ENCODE results near the gene DIDO1. TPM values are rescaled to one million over a fixed set of nuclear protein-coding genes. Genes with fewer than 3 reads are reported as not detected.

DIDO1 gene
- 35.0 TPM for total RNA-seq

GRCh38 chr20:62926229-62927127 lies at the start of gene DIDO1:
Gene DIDO1 (minus strand): TSS chr20:62926505.
- Histone ChIP-seq H3K27me3 (ENCODE audit: control insufficient read depth in 3 of 3, insufficient read depth in 3 of 3, low read length in 3 of 3) (no peaks in the 10 kb centered on the region), H3K4me3 (ENCODE audit: low read length in 3 of 3) (peak within 1 kb of the TSS; percentile 79 to 97 (median 97)), H3K9me3 (ENCODE audit: control insufficient read depth in 3 of 3, low read length in 3 of 3) (no peaks in the 10 kb centered on the region), H3K27ac (ENCODE audit: low read depth, low read length) (peak within 1 kb of the TSS; percentile 88), H3K36me3 (ENCODE audit: control insufficient read depth in 3 of 3, insufficient read depth in 3 of 3, low read length in 3 of 3) (no peaks in the 10 kb centered on the region), H3K4me1 (ENCODE audit: control insufficient read depth in 3 of 3, insufficient read depth in 3 of 3, low read length in 3 of 3) (peaks cover 50 to 61% (median 52%) of the 10 kb centered on the region in 3 donors), H3K9ac (ENCODE audit: low read depth in 1 of 3, low read length in 3 of 3) (peak within 1 kb of the TSS; percentile 95 to 97 (median 97))

- H3K27me3 ChIP-seq (ENCODE audit: control insufficient read depth in 3 of 3, insufficient read depth in 3 of 3, low read length in 3 of 3), result peaks cover 91 to 97% (median 92%) of the 10 kb centered on the region in 3 donors
- peaks cover 3 to 10% (median 5%) of the 10 kb centered on the region in 3 donors for H3K4me1 ChIP-seq (ENCODE audit: control insufficient read depth in 3 of 3, insufficient read depth in 3 of 3, low read length in 3 of 3)
- H3K9ac ChIP-seq (ENCODE audit: low read depth in 1 of 3, low read length in 3 of 3), result no peak overlapping the region
- no peaks in the 10 kb centered on the region for H3K9me3 ChIP-seq (ENCODE audit: control insufficient read depth in 3 of 3, low read length in 3 of 3)
- no peaks in the 10 kb centered on the region for H3K36me3 ChIP-seq (ENCODE audit: control insufficient read depth in 3 of 3, insufficient read depth in 3 of 3, low read length in 3 of 3)
- no peak overlapping the region for H3K4me3 ChIP-seq (ENCODE audit: low read length in 3 of 3)
- H3K27ac ChIP-seq (ENCODE audit: low read depth, low read length), result no peak overlapping the region
These were observed 49.0 kb upstream of the DIDO1 start for GRCh38 chr20:62975251-62975760.

- H3K36me3 ChIP-seq (ENCODE audit: control insufficient read depth in 3 of 3, insufficient read depth in 3 of 3, low read length in 3 of 3), result no peaks in the 10 kb centered on the region
- H3K27me3 ChIP-seq (ENCODE audit: control insufficient read depth in 3 of 3, insufficient read depth in 3 of 3, low read length in 3 of 3), result peaks cover 78 to 90% (median 83%) of the 10 kb centered on the region in 3 donors
- no peak overlapping the region for H3K9ac ChIP-seq (ENCODE audit: low read depth in 1 of 3, low read length in 3 of 3)
These were observed 46.8 kb upstream of the DIDO1 start for GRCh38 chr20:62972845-62973745.

GRCh38 chr20:62971950-62972844 lies 45.9 kb upstream of the DIDO1 start:
- no peaks in the 10 kb centered on the region for H3K9me3 ChIP-seq (ENCODE audit: control insufficient read depth in 3 of 3, low read length in 3 of 3)
- no peaks in the 10 kb centered on the region for H3K36me3 ChIP-seq (ENCODE audit: control insufficient read depth in 3 of 3, insufficient read depth in 3 of 3, low read length in 3 of 3)
- peaks cover 69 to 87% (median 74%) of the 10 kb centered on the region in 3 donors for H3K27me3 ChIP-seq (ENCODE audit: control insufficient read depth in 3 of 3, insufficient read depth in 3 of 3, low read length in 3 of 3)
- H3K27ac ChIP-seq (ENCODE audit: low read depth, low read length), result no peak overlapping the region
- peaks cover 3 to 10% (median 5%) of the 10 kb centered on the region in 3 donors for H3K4me1 ChIP-seq (ENCODE audit: control insufficient read depth in 3 of 3, insufficient read depth in 3 of 3, low read length in 3 of 3)
- H3K4me3 ChIP-seq (ENCODE audit: low read length in 3 of 3), result peak overlapping the region in 1 of 3 donors; percentile 29
- H3K9ac ChIP-seq (ENCODE audit: low read depth in 1 of 3, low read length in 3 of 3), result peak overlapping the region in 1 of 3 donors; percentile 25

More at GRCh38 chr20:62972845-62973745, 46.8 kb upstream of the DIDO1 start:
- no peaks in the 10 kb centered on the region for H3K9me3 ChIP-seq (ENCODE audit: control insufficient read depth in 3 of 3, low read length in 3 of 3)
- H3K4me1 ChIP-seq (ENCODE audit: control insufficient read depth in 3 of 3, insufficient read depth in 3 of 3, low read length in 3 of 3), result peaks cover 3 to 10% (median 5%) of the 10 kb centered on the region in 3 donors
- no peak overlapping the region for H3K27ac ChIP-seq (ENCODE audit: low read depth, low read length)
- peak overlapping the region in 1 of 3 donors; percentile 29 for H3K4me3 ChIP-seq (ENCODE audit: low read length in 3 of 3)

- no peaks in the 10 kb centered on the region for H3K9me3 ChIP-seq (ENCODE audit: control insufficient read depth in 3 of 3, low read length in 3 of 3)
- H3K36me3 ChIP-seq (ENCODE audit: control insufficient read depth in 3 of 3, insufficient read depth in 3 of 3, low read length in 3 of 3), result no peaks in the 10 kb centered on the region
- no peak overlapping the region for H3K4me3 ChIP-seq (ENCODE audit: low read length in 3 of 3)
- H3K4me1 ChIP-seq (ENCODE audit: control insufficient read depth in 3 of 3, insufficient read depth in 3 of 3, low read length in 3 of 3), result peaks cover 3 to 10% (median 5%) of the 10 kb centered on the region in 3 donors
- no peak overlapping the region for H3K9ac ChIP-seq (ENCODE audit: low read depth in 1 of 3, low read length in 3 of 3)
- H3K27ac ChIP-seq (ENCODE audit: low read depth, low read length), result no peak overlapping the region
- H3K27me3 ChIP-seq (ENCODE audit: control insufficient read depth in 3 of 3, insufficient read depth in 3 of 3, low read length in 3 of 3), result peaks cover 64 to 80% (median 67%) of the 10 kb centered on the region in 3 donors
These were observed 45.1 kb upstream of the DIDO1 start for GRCh38 chr20:62971211-62971949.

GRCh38 chr20:62970307-62971210 lies 44.3 kb upstream of the DIDO1 start:
- Histone ChIP-seq H3K9me3 (ENCODE audit: control insufficient read depth in 3 of 3, low read length in 3 of 3) (no peaks in the 10 kb centered on the region), H3K9ac (ENCODE audit: low read depth in 1 of 3, low read length in 3 of 3) (no peak overlapping the region), H3K4me3 (ENCODE audit: low read length in 3 of 3) (no peak overlapping the region), H3K36me3 (ENCODE audit: control insufficient read depth in 3 of 3, insufficient read depth in 3 of 3, low read length in 3 of 3) (no peaks in the 10 kb centered on the region), H3K27me3 (ENCODE audit: control insufficient read depth in 3 of 3, insufficient read depth in 3 of 3, low read length in 3 of 3) (peaks cover 56 to 72% (median 59%) of the 10 kb centered on the region in 3 donors), H3K4me1 (ENCODE audit: control insufficient read depth in 3 of 3, insufficient read depth in 3 of 3, low read length in 3 of 3) (peaks cover 3 to 10% (median 5%) of the 10 kb centered on the region in 3 donors), H3K27ac (ENCODE audit: low read depth, low read length) (no peak overlapping the region)

- no peak overlapping the region for H3K4me3 ChIP-seq (ENCODE audit: low read length in 3 of 3)
- no peak overlapping the region for H3K9ac ChIP-seq (ENCODE audit: low read depth in 1 of 3, low read length in 3 of 3)
- no peak overlapping the region for H3K27ac ChIP-seq (ENCODE audit: low read depth, low read length)
- H3K9me3 ChIP-seq (ENCODE audit: control insufficient read depth in 3 of 3, low read length in 3 of 3), result no peaks in the 10 kb centered on the region
- H3K36me3 ChIP-seq (ENCODE audit: control insufficient read depth in 3 of 3, insufficient read depth in 3 of 3, low read length in 3 of 3), result no peaks in the 10 kb centered on the region
- peaks cover 3 to 10% (median 5%) of the 10 kb centered on the region in 3 donors for H3K4me1 ChIP-seq (ENCODE audit: control insufficient read depth in 3 of 3, insufficient read depth in 3 of 3, low read length in 3 of 3)
- H3K27me3 ChIP-seq (ENCODE audit: control insufficient read depth in 3 of 3, insufficient read depth in 3 of 3, low read length in 3 of 3), result peaks cover 49 to 66% (median 54%) of the 10 kb centered on the region in 3 donors
These were observed 43.6 kb upstream of the DIDO1 start for GRCh38 chr20:62969939-62970306.

- peaks cover 43 to 59% (median 51%) of the 10 kb centered on the region in 3 donors for H3K27me3 ChIP-seq (ENCODE audit: control insufficient read depth in 3 of 3, insufficient read depth in 3 of 3, low read length in 3 of 3)
- no peaks in the 10 kb centered on the region for H3K36me3 ChIP-seq (ENCODE audit: control insufficient read depth in 3 of 3, insufficient read depth in 3 of 3, low read length in 3 of 3)
- H3K4me3 ChIP-seq (ENCODE audit: low read length in 3 of 3), result no peak overlapping the region
- H3K4me1 ChIP-seq (ENCODE audit: control insufficient read depth in 3 of 3, insufficient read depth in 3 of 3, low read length in 3 of 3), result peaks cover 3 to 10% (median 5%) of the 10 kb centered on the region in 3 donors
- no peaks in the 10 kb centered on the region for H3K9me3 ChIP-seq (ENCODE audit: control insufficient read depth in 3 of 3, low read length in 3 of 3)
- H3K27ac ChIP-seq (ENCODE audit: low read depth, low read length), result no peak overlapping the region
- no peak overlapping the region for H3K9ac ChIP-seq (ENCODE audit: low read depth in 1 of 3, low read length in 3 of 3)
These were observed 43.0 kb upstream of the DIDO1 start for GRCh38 chr20:62969179-62969760.

All from skeletal muscle tissue (tissue), 4 donors.